Neutrophil (primary cell): ENCODE measurements around the gene NR1I3.
"Not testable (repeated sequence)": the region's sequence is repeated elsewhere in the genome, so short reads cannot be mapped to it uniquely, and the experiment has no call there.

Experiments
- H3K27ac ChIP-seq: fragments of 200-600 bp; sonication (generic); 2 replicates; pipeline ENCODE4 v1.5.1; 2016; ENCODE audit warnings: mild to moderate bottlenecking, moderate library complexity
- H3K27me3 ChIP-seq: fragments of 200-600 bp; sonication (generic); 2 replicates; pipeline ENCODE4 v1.6.0; 2016; ENCODE audit warnings: mild to moderate bottlenecking
- H3K36me3 ChIP-seq: fragments of 200-600 bp; sonication (generic); 2 replicates; pipeline ENCODE4 v1.5.1; 2017
- H3K4me1 ChIP-seq, 2 experiments: fragments of 200-600 bp in 1 of 2; sonication (generic) in 1 of 2; 1 replicate in 1 of 2; 2 replicates in 1 of 2; pipeline versions ENCODE4 v1.5.1 to v1.6.1; 2013 to 2016; ENCODE audit warnings: low read depth in 1 of 2, low read length in 1 of 2, mild to moderate bottlenecking in 1 of 2, moderate library complexity in 1 of 2; ENCODE audit not compliant: control insufficient read depth in 1 of 2, insufficient read depth in 1 of 2
- H3K4me3 ChIP-seq, 2 experiments: fragments of 200-600 bp in 1 of 2; sonication (generic) in 1 of 2; 1 replicate in 1 of 2; 2 replicates in 1 of 2; pipeline ENCODE4 v1.5.1; 2013 to 2016; ENCODE audit warnings: low read depth in 1 of 2, low read length in 1 of 2, mild to moderate bottlenecking in 1 of 2, moderate library complexity in 1 of 2
- H3K9me3 ChIP-seq: fragments of 200-600 bp; sonication (generic); 2 replicates; pipeline ENCODE4 v1.5.1; 2016
- TF ChIP-seq, protein P1 (sequence below): fragments of 200-600 bp; sonication (generic); IDR thresholded peaks from 2 replicates; pipeline ENCODE4 v1.5.1; 2016; ENCODE audit warnings: antibody characterized with exemption

The NR1I3 gene

DNA sequence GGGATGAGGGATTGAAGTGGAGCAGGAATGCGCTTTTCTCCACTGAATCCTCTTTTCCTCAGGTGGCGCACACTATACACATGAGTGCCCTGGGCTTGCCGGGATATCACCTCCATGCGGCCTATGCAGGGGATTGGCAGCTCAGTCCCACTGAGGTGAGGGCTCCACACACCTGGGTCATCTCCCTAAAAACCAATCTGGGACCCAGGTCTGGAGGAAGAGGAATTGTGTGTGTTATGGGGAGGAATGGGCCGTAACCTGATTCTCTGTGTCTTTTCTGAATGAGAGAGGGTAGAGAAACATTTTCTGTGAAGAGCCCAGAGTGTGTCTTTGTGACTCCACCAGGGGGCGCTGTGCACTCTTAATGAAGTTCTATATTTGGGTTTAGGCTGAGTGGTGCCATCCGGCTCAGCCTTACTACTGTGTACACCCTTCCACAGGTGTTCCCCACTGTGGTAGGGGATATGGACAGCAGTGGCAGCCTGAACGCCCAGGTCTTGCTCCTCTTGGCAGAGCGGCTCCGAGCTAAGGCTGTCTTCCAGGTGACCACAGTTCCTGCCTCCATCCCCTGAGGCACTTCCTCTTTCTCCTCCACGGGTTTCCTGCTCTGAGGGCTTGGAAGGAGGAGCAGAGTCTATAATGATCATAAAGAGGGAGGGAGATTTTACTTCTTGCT lies 10.7 kb downstream of the NR1I3 start:
- peak overlapping the region; percentile 85 for H3K27ac ChIP-seq
- H3K9me3 ChIP-seq = no peaks in the 10 kb centered on the region
- H3K4me1 ChIP-seq = peaks cover 35% of the 10 kb centered on the region in 2 experiments
- no peaks in the 10 kb centered on the region for H3K27me3 ChIP-seq
- TF ChIP-seq, protein P1, sequence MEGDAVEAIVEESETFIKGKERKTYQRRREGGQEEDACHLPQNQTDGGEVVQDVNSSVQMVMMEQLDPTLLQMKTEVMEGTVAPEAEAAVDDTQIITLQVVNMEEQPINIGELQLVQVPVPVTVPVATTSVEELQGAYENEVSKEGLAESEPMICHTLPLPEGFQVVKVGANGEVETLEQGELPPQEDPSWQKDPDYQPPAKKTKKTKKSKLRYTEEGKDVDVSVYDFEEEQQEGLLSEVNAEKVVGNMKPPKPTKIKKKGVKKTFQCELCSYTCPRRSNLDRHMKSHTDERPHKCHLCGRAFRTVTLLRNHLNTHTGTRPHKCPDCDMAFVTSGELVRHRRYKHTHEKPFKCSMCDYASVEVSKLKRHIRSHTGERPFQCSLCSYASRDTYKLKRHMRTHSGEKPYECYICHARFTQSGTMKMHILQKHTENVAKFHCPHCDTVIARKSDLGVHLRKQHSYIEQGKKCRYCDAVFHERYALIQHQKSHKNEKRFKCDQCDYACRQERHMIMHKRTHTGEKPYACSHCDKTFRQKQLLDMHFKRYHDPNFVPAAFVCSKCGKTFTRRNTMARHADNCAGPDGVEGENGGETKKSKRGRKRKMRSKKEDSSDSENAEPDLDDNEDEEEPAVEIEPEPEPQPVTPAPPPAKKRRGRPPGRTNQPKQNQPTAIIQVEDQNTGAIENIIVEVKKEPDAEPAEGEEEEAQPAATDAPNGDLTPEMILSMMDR = peak; percentile 89
- H3K4me3 ChIP-seq = peak overlapping the region; percentile 75 to 76
- peaks cover 27% of the 10 kb centered on the region for H3K36me3 ChIP-seq

DNA sequence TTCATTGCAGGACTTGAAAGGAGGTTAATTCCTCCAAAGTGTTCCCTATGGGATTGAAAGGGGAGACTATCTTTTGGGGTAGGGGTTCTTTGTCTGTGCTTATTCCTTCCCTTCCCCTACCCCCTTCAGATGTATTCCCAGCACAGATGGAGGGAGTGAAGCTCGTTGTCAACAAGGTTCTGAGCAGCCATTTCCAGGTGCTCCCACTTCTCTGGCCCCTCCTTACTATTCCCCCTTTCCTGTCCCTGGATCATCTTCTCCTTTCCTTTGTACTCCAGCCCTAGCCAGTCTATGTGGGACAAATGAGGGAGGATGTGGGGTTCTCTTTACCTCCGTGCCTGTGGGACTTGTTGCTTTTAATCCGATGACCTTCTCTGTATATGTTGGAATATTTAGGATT lies 11.2 kb downstream of the NR1I3 start:
- Histone ChIP-seq H3K27ac (peak overlapping the region; percentile 85), H3K27me3 (no peaks in the 10 kb centered on the region), H3K4me1 (peaks cover 35 to 40% of the 10 kb centered on the region in 2 experiments), H3K4me3 (no peak overlapping the region), H3K9me3 (no peaks in the 10 kb centered on the region), H3K36me3 (peaks cover 27% of the 10 kb centered on the region)
- TF ChIP-seq, protein P1 = no peak

DNA sequence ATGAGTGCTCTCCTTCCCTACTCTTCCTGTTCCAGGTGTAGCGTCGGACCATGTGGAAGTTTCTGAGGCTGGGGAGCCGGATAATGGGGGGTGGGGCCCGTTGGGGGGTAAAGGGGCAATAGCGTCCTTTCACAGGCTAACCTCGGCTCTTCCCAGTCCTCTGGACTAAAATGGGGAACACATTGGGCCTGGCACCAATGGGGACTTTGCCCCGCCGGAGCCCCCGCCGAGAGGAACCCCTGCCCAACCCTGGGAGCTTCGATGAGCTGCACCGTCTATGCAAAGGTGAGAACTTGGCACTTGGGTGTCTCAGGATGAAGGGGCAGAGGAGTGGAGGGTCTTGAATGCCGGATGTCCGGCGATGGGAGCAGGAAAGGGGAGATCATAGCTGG lies 11.7 kb downstream of the NR1I3 start:
- Histone ChIP-seq H3K4me1 (peaks cover 35 to 42% of the 10 kb centered on the region in 2 experiments), H3K36me3 (peaks cover 27% of the 10 kb centered on the region), H3K4me3 (peak overlapping the region; percentile 46 to 55), H3K9me3 (no peaks in the 10 kb centered on the region), H3K27ac (peak overlapping the region; percentile 85), H3K27me3 (no peaks in the 10 kb centered on the region)
- TF ChIP-seq, protein P1 = no peak

DNA sequence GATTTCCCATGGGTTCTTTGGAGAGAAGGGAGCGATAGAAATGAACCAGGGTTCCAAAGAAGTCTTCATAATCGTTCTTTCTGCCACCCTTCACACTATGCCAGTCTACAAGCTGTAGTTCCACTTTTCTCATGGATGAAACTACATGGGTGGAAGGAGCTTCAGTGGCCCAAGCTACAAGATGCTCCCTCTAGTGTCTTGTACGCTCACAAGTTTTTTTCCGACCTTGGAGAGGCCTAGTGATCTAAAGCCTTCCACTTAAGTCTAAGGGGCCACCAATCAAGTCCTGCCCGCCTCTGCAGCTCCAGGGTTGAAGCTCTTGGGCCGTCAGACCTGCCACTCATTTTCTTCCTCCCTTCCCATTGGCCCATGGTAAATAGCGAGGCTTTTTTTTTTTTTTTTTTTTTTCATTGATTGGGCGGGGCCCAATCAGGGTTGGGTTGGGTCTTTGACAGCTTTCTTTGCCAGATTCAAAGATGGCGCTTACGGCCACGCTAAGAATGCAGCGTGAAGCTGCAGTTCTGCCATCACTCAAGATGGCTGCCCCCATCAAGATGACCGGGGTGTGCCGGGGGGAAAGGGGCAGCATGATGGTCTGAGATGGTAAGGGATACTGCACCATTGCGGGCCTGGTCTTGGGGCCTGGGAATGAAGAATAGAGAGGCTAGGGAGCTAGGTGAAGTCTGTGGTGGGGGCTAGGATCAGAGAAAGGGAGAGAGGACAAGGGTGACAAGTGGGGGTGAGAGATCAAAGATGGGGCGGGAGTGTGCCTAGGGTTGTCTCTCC lies 12.3 kb downstream of the NR1I3 start, which contains the start of gene TOMM40L:
Gene TOMM40L (plus strand): TSS at position 527 of the 786 bp plus-strand sequence. CDS start 430 bp downstream, outside the sequence.
- Histone ChIP-seq H3K27me3 (no peaks in the 10 kb centered on the region), H3K4me1 (peaks cover 35 to 42% of the 10 kb centered on the region in 2 experiments), H3K36me3 (peaks cover 31% of the 10 kb centered on the region), H3K9me3 (no peaks in the 10 kb centered on the region), H3K27ac (peak within 1 kb of the TSS; percentile 85), H3K4me3 (peak within 1 kb of the TSS; percentile 46 to 55)
- TF ChIP-seq, protein P1 = peak; percentile 31

DNA sequence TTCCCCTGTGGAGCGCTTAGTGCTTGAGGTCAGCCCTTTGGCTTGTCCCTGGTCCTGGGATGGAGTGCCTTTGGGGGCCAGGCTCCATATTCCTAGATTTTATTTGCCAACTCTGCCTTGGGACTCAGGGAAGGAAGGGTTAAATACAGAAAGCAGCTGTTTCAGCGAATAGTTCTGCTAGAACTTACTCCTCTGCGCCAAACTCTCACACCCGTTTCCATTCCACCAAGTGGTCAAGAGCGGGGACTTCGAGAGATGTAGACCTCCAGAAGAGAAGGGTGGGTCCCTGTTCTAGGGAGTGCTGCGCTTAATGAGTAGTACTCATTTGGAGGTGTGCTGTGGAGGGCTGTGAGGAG lies 12.8 kb downstream of the NR1I3 start:
- no peaks in the 10 kb centered on the region for H3K27me3 ChIP-seq
- peak overlapping the region; percentile 85 for H3K27ac ChIP-seq
- peaks cover 35 to 42% of the 10 kb centered on the region in 2 experiments for H3K4me1 ChIP-seq
- TF ChIP-seq, protein P1 = no peak
- H3K4me3 ChIP-seq = peak overlapping the region in 1 of 2 experiments; percentile 55
- H3K36me3 ChIP-seq = peaks cover 32% of the 10 kb centered on the region
- no peaks in the 10 kb centered on the region for H3K9me3 ChIP-seq

DNA sequence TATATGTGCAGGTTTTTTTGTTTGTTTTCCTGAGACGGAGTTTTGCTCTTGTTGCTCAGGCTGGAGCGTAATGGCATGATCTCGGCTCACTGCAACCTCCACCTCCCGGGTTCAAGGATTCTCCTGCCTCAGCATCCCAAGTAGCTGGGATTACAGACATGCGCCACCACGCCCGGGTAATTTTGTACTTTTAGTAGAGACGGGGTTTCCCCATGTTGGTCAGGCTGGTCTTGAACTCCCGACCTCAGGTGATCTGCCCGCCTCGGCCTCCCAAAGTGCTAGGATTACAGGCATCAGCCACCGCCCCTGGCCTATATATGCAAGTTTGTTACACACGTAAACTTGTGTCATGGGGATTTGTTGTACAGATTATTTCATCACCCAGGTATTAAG lies 13.3 kb downstream of the NR1I3 start:
- not testable (repeated sequence) for H3K27me3 ChIP-seq, H3K9me3 ChIP-seq, H3K4me3 ChIP-seq
- Histone ChIP-seq H3K36me3 (peaks cover 32% of the 10 kb centered on the region), H3K4me1 (peaks cover 39 to 42% of the 10 kb centered on the region in 2 experiments), H3K27ac (peak overlapping the region; percentile 85)
